Dermis microvascular lymphatic vessel endothelial cell (primary cell): ENCODE data around the gene CALML5. TPM values are rescaled to one million over a fixed set of nuclear protein-coding genes. Genes with fewer than 3 reads are reported as not detected.
A peak's percentile ranks its signal among the peaks of the same experiment; 100 is the strongest.

Source experiments
- DNase-seq, 2 donors: peaks; one replicate each; pipeline versions ENCODE4 v3.0.0 to v3.0.0-alpha.2; 2010; ENCODE audit warnings: low read depth in 2 of 2
- total RNA-seq: library from RNA; depleted of rRNA; stranded (reverse); fragments of >200 nt; gene quantifications from 2 replicates; pipeline ENCODE4 v1.2.1, GENCODE V29; 2014

CALML5 gene
- total RNA-seq, 1 donor from 2014 or later: not detected

DNA sequence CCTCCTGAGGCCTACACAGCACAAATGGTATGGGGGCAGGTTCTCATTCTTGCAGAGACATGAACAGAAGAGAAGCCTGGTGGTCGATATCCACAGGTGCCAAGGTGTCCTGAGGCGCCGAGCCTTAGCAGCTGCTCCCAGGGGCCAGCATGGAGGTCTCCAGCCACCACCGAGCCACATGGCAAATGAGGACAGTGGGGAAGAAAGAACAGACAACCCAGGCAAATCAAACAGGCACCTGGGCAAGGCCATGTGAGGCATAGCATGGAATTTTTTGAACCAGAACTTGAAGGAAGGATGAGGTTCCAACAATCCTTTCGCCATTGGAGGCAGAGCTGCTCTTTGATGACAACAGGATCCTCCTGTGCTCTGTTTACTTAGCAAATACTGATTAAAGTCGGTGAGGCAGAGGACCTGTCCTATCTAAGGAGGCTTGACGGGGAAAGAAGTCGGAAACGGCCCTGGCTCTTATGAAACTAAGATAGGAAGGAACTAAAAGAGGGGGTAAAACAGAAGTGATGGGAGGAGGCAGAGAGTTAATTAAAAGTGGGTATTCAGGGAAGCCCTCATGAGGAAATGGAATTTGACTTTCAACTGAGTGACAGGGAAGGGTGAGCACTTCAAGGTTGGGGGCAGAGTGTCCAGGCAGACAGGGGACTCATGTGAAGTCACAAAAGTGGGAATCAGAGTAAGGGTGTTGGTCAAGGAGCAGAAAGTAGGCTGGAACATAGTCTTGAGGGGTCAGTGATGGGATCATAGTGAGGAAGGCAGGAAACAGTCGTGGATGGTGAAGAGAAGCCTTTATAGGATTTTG, 16.8 kb upstream of the CALML5 start:
- DNase-seq: no peak

- no peak for DNase-seq
Measured at GRCh38 chr10:5514226-5514850, 15.0 kb upstream of the CALML5 start.

DNA sequence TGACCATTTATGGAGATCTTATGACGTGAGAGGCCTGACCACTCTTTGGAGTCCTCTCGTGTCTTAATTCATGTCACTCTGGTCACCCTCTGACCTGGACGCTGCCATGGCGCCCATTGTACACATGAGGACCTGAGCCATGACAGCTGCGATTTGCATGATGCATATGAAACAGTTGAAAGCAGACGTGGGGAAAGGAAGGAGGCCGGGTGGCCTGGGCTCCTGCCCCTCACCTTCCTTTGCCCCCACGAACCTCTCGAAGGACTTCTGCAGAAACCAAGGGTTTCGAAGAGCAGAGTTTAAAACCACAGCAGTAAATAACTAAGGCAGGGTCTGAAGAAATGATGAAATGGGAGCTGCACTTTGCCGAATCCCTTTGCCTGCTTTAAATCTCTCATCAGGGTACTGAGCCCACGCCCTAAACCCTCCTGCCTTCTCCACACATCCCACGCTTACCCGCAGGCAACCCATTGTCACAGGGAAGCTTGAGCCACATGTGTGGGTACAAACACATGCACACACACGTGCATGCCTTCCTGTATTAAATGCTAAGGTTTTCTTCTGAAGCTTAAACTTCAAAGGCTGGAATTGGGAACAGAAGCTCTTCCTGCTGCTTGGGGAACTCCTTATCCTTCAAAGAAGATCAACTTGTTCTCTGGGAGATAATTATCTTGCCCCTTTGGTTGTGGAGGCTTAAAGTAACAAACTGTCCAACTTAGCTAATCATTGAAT, 13.7 kb upstream of the CALML5 start:
- DNase-seq: no peak

GRCh38 chr10:5512331-5512730, 13.0 kb upstream of the CALML5 start:
- DNase-seq: no peak

GRCh38 chr10:5511885-5512280, 12.5 kb upstream of the CALML5 start:
- no peak for DNase-seq

GRCh38 chr10:5511231-5511884, 12.0 kb upstream of the CALML5 start:
- DNase-seq: no peak

GRCh38 chr10:5510281-5511072, 11.1 kb upstream of the CALML5 start:
- no peak for DNase-seq

GRCh38 chr10:5509691-5510090, 10.3 kb upstream of the CALML5 start:
- DNase-seq: no peak

DNA sequence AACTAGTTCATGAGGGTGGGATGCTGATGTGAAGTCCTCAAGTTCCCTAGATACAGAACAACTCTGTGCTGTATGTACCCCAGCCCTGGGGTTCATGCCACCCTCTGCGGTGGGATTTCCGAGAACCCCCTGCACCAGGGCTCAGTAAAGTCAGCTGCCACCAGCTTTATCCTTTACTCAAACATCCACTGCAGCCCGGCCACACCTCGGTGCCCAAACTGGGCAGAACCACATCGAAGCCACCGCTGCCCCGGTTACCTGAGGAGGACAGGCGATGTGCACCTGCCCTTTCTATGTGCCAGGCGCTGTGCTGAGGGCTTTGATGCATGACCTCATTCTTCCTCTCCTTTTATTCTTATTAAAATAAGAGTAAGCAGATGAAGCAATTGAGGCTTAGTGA, 9.9 kb upstream of the CALML5 start:
- DNase-seq: no peak

- DNase-seq: no peak
Measured at GRCh38 chr10:5508786-5509185, 9.4 kb upstream of the CALML5 start.

DNA sequence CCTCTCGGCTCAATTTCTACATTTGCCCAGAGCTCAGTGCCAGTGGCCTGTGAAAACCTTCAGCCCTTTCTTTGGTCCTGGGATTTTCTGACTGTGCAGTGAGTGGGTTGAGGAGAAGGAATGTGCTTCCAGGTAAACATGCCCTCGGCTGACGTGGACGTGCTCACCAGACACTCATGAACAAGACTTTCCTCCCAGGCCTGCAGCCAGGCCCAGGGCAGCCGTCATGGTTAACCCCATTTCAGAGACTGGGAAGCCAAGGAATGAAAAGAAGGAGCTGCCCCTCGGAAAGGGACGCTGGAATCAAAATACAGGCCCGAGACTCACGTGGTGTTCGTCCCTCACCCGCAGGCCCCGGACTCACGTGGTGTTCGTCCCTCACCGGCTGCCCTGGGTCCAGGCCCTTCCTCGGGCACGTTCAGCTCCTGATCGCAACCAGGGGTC, 8.8 kb upstream of the CALML5 start:
- no peak for DNase-seq

DNA sequence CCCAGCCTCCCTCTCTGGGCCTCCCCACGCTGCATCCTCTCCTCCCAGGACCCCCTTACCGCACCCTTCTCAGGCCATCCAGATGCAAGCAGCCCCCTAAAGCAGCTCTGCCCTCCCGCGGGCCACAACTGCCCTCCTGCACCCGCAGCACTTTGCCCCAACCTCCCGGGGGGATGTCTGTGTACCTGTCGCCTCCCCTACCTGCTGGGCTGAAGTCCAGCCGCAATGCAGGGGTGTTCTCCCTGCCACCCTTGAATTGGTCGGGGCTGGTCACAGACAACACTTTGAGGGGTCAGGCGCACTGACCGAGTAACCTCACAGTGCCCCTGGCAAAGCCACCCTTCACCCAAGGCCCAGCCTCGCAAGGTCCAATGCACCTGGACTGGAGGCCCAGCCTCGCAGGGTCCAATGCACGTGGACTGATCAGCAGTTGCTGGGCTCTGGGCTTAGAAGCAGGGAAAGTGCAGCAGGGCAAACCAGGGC, 8.3 kb upstream of the CALML5 start:
- no peak for DNase-seq

- no peak for DNase-seq
Measured at GRCh38 chr10:5506751-5507648, 7.6 kb upstream of the CALML5 start.

GRCh38 chr10:5506246-5506645, 6.9 kb upstream of the CALML5 start:
- no peak for DNase-seq

DNA sequence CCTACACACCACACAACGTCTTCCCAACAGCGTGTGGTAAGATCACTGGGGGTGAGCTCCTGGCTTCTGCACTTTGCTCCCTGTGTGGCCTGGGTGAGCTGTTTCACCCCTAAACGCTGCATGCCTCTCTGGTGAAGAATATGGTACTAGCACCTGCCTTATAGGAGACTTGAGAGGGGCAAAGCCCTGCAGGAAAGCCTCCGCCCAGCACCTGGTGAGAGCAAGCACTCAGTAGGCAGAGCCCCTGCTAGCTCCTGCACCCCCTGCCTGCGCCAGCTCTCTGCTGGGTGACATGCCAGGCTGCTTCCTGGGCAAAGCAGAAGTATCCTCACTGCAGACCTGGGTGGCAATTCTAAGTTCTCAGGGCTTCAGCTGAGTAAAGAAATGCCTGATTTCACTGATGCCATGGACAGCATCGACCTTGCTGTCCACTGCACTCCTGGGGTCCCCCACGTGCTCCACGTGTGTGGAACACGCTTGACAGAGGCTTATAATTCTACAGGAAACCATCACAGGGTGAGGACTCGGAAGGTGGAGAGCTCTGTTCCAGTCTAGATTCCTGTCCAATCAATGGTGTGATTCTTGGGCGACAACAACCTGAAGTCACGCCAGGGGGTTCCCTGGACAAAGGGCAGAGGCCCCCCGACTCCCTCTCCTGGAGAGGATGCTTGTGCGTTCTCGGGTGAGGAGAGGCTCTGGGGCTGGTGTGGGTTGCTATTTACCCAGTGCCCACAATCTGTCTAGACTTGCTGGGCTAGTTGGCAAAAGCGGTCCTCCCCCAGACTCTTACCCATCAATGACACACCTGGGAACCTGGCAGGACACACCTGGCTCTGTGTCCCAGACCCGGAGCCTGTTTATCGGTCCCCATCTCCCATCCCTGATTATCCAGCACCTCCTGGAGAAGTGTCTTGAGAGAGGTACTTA, 5.0 kb upstream of the CALML5 start:
- no peak for DNase-seq

- no peak for DNase-seq
Measured at GRCh38 chr10:5503477-5503835, 4.1 kb upstream of the CALML5 start.

DNA sequence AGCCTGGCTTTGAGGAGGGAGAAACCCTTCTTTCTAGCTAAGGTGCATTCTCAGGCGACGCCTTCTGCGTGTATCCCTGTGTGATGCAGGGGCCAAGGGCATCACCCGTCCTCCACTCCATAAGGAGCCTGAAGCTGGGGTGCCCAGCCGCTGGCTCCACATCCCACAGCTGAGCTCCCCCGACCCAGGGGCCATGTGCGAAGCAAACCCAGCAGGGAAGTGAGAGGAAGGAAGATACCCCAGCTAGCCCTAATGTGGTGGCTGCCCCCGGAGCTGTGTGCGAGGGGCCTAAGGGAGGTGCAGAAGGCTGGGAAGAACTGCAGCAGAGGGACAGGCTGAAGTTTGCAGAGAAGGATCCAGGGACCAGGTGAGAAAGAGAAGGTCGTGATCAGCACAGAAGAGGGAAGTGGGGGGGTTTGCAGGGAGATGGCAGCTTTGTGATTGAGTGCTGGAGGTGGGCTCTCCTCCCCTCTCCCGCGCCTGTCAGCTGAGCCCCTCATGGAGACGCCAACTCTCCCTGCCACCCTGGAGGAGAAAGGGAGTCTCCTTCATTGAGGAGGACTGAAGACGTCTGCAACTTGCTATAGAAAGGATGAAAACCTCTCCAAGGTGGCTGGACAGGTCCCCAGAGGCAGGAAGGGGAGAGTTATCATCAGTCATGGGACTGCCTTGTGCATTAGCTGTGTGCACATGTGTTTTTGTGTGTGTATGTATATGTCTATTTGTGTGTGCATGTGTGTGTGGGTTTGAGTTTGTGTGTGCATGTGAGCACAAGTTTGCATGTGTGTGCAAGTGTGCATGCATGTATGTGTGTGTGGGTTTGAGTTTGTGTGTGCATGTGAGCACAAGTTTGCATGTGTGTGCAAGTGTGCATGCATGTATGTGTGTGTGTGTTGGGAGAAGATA, 3.5 kb upstream of the CALML5 start:
- DNase-seq: no peak

- DNase-seq: peak; percentile 24 to 61
Measured at GRCh38 chr10:5502061-5502521, 2.7 kb upstream of the CALML5 start.
